Tibial nerve (tissue), 4 donors: ENCODE results near the gene NOL4L.

Source experiments
- EP300 ChIP-seq, 2 donors: sonication (generic); formaldehyde crosslinking; IDR thresholded peaks; one replicate each; pipeline ENCODE4 v1.6.1; 2017; ENCODE audit warnings: antibody characterized with exemption in 2 of 2, mild to moderate bottlenecking in 1 of 2
- POLR2A ChIP-seq, 2 donors: fragments of 450-650 bp; IDR thresholded peaks; one replicate each; pipeline ENCODE4 v1.6.1; 2017; ENCODE audit warnings: antibody characterized with exemption in 2 of 2, mild to moderate bottlenecking in 2 of 2, moderate library complexity in 2 of 2
- TF ChIP-seq, protein P1 (sequence below), 5 experiments: fragments of 200-600 bp in 3 of 5; fragments of 450-650 bp in 2 of 5; sonication (generic) in 3 of 5; IDR thresholded peaks; one replicate each; pipeline ENCODE4 v1.5.1; 2016 to 2019; ENCODE audit warnings: antibody characterized with exemption in 5 of 5, mild to moderate bottlenecking in 3 of 5, moderate library complexity in 2 of 5

DNA sequence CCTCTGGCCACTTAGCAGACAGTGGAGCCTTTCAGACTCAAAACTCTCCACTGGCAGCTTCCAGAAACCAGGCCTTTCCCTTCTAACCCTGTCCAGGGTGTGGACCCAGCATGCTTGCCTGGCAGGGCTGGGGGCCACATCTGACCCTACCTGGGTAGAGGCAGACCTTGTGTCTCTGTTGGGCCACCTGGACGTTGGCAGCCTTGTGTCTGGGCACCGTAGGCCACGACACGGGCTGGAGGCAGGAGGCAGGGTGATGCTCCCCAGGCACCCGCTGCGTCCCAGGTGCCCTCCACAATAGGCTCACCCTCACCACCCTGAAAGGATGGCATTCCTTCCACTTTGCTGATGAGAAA lies 67.6 kb downstream of the NOL4L start:
- TF ChIP-seq, protein P1, sequence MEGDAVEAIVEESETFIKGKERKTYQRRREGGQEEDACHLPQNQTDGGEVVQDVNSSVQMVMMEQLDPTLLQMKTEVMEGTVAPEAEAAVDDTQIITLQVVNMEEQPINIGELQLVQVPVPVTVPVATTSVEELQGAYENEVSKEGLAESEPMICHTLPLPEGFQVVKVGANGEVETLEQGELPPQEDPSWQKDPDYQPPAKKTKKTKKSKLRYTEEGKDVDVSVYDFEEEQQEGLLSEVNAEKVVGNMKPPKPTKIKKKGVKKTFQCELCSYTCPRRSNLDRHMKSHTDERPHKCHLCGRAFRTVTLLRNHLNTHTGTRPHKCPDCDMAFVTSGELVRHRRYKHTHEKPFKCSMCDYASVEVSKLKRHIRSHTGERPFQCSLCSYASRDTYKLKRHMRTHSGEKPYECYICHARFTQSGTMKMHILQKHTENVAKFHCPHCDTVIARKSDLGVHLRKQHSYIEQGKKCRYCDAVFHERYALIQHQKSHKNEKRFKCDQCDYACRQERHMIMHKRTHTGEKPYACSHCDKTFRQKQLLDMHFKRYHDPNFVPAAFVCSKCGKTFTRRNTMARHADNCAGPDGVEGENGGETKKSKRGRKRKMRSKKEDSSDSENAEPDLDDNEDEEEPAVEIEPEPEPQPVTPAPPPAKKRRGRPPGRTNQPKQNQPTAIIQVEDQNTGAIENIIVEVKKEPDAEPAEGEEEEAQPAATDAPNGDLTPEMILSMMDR (IDR thresholded peaks at IDR 0.05), result no peak
- TF ChIP-seq POLR2A (IDR thresholded peaks at IDR 0.05), result no peak
- TF ChIP-seq EP300 (IDR thresholded peaks at IDR 0.05), result no peak
